ENCODE data around the gene SREBF1. TPM values are rescaled to one million over a fixed set of nuclear protein-coding genes. Genes with fewer than 3 reads are reported as not detected.

Gene SREBF1
- total RNA-seq, 1 donor from 2014 or later, result 175 TPM

DNA sequence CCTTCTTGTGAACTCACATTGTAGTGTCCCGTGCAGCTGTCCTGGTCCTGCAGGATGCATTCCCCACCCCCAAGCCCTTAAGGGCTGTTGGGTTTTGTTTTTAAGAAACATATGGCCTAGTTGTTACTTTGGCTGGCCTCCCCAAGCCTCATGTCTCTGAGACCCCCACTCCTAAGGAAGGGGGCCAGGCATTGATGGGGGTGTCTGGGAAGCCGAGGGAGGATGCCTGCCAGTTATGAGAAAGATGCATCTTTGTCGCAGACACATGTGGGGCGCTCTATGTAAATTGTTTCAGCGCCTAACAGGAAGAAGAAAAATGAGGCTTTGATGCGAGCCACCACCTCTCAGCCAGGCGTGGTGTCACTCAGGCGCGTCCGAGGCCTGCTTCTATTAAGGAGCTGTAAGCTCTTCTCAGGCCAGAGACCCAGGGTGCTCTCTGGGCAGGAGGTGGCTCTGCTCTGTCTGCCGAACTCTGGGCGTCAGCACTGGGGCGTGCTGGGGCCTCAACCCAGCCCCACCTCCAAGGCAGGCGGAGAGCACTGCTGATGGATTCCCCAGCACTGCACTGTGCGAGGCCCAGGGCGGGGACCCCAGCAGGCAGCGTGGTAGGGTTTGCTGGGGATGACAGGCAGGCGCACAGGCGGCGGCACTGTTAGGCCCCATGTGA lies 70.6 kb downstream of the SREBF1 start:
- no peak overlapping the region for H3K4me3 Mint-ChIP-seq (ENCODE audit: low read depth)
- no peaks in the 10 kb centered on the region for H3K27me3 Mint-ChIP-seq (ENCODE audit: low read depth)
- H3K4me1 Mint-ChIP-seq (ENCODE audit: low read depth), result peaks cover 8% of the 10 kb centered on the region
- H3K27ac Mint-ChIP-seq, result no peak overlapping the region
- intact Hi-C loops (cut with micrococcal nuclease), result no loop called here
- H3K36me3 Mint-ChIP-seq (ENCODE audit: low read depth), result peaks cover 2% of the 10 kb centered on the region
- no peaks in the 10 kb centered on the region for H3K9me3 Mint-ChIP-seq
- DNase-seq (ENCODE audit: low spot score), result no peak

DNA sequence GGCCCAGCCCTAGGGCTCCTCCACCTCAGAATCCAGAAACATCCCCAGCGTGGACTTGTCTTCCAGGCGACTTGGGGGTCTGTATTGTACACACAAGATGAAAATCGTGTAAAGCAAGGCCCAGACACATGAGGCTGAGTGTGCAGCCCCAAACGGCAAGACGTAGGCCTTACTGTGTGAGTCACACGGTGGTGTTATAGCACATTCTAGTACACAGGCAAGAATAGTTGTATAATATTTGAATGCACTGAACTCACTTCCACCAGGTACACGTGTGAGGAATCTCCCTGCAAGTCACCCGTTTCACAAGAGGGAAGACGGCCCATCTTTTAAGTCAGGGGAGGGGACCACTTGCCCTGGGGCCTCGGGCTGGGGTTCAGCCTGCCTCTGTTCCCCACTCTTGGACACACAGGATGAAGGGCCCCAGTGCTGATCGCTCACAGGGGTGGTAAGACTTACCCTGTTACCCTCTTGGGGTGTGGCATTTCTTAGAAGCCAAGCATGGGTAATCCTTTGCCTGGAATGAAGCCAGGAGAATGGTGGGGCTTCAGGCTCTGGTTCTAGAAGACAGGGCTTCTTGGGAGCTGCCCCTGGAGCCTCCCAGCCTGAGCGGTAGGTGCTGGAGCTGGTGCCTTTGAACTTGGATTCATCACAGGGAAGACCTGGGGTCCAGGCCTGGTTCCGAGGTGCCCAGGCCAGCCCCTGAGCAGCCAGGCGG lies 71.3 kb downstream of the SREBF1 start:
- peaks cover 2% of the 10 kb centered on the region for H3K36me3 Mint-ChIP-seq (ENCODE audit: low read depth)
- H3K27ac Mint-ChIP-seq, result no peak overlapping the region
- no peaks in the 10 kb centered on the region for H3K27me3 Mint-ChIP-seq (ENCODE audit: low read depth)
- no peaks in the 10 kb centered on the region for H3K9me3 Mint-ChIP-seq
- H3K4me3 Mint-ChIP-seq (ENCODE audit: low read depth), result no peak overlapping the region
- H3K4me1 Mint-ChIP-seq (ENCODE audit: low read depth), result peaks cover 8% of the 10 kb centered on the region
- intact Hi-C loops (cut with micrococcal nuclease), result no loop called here
- no peak for DNase-seq (ENCODE audit: low spot score)

DNA sequence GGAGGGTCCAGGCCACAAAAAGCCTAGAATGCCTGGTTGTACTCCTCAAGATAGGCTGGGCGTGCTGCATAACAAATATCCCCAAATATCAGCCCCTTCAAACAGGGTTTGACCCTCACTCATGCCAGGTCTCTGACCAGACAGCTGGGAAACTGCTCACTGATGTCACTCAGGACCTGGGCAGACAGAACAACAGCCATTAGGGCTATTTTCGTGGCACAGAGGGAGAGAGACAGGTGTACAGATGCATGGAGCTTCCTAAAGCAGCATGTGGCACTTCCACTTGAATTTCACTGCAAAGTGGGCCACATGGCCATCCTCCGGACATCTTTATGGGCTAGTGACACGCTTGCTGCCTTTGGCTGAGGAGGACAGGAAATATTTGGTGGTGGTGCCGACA lies 73.1 kb downstream of the SREBF1 start:
- intact Hi-C loops (cut with micrococcal nuclease), result no loop called here
- DNase-seq (ENCODE audit: low spot score), result no peak
- Mint-ChIP-seq H3K9me3 (no peaks in the 10 kb centered on the region), H3K27me3 (ENCODE audit: low read depth) (no peaks in the 10 kb centered on the region), H3K36me3 (ENCODE audit: low read depth) (peaks cover 2% of the 10 kb centered on the region), H3K4me3 (ENCODE audit: low read depth) (no peak overlapping the region), H3K27ac (no peak overlapping the region), H3K4me1 (ENCODE audit: low read depth) (peaks cover 8% of the 10 kb centered on the region)

DNA sequence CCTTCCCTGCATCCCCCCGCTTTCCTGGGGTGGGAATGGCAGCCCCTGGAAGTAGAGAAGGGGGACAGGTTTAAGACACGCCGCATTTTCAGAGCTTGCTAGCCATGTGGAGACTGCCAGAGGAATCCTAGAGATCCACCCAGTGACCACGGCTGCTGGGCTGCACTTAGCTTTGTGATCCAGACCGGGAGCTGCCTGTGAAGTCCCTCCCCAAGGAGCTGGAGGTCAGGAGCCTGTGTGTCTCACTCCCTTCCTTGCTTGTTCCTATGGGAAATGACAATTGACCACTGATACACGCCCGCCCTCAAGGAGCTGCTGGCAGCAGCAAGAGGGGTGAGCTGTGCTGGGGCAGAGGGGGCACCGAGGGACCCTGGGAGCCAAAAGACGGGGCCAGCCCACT lies 73.7 kb downstream of the SREBF1 start:
- Mint-ChIP-seq H3K4me3 (ENCODE audit: low read depth) (no peak overlapping the region), H3K27ac (no peak overlapping the region), H3K4me1 (ENCODE audit: low read depth) (peaks cover 11% of the 10 kb centered on the region), H3K27me3 (ENCODE audit: low read depth) (no peaks in the 10 kb centered on the region), H3K9me3 (no peaks in the 10 kb centered on the region), H3K36me3 (ENCODE audit: low read depth) (peaks cover 2% of the 10 kb centered on the region)
- no peak for DNase-seq (ENCODE audit: low spot score)
- intact Hi-C loops (cut with micrococcal nuclease), result no loop called here

DNA sequence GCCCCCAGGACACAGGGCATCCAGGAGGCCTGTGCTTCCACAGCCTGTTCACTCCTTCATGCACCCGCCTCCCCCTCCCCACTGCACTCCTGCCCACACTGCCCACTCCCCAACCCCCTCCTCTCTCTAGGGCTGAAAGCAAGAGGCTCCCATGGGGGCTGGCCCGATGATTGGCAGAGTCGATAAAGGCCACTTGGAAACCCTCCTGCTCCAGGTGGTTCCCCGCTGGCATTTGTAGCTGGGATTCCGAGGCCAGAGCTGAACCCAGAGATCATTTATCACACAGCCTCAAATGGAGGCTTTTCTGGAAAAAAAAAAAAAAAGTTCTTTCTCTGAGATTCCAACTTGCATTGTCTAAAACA lies 74.1 kb downstream of the SREBF1 start:
- Mint-ChIP-seq H3K36me3 (ENCODE audit: low read depth) (peaks cover 2% of the 10 kb centered on the region), H3K27me3 (ENCODE audit: low read depth) (no peaks in the 10 kb centered on the region), H3K4me3 (ENCODE audit: low read depth) (no peak overlapping the region), H3K9me3 (no peaks in the 10 kb centered on the region), H3K27ac (no peak overlapping the region), H3K4me1 (ENCODE audit: low read depth) (peaks cover 13% of the 10 kb centered on the region)
- no peak for DNase-seq (ENCODE audit: low spot score)
- intact Hi-C loops (cut with micrococcal nuclease), result no loop called here

Other genes starting within 250 kb of the SREBF1 start
- 37.4 and 39.2 TPM in 2 replicates for gene PEMT, start 245.3 kb downstream of the SREBF1 start, total RNA-seq
- 33.5 and 36.5 TPM in 2 replicates for gene RAI1, start 155.5 kb downstream of the SREBF1 start, total RNA-seq
- gene TOM1L2, start 135.4 kb upstream of the SREBF1 start, total RNA-seq, result 9.4 and 13.4 TPM in 2 replicates
- not detected in 2 replicates for gene DRC3, start 135.9 kb upstream of the SREBF1 start, total RNA-seq
- 29.9 and 31.3 TPM in 2 replicates for gene ATPAF2, start 202.2 kb upstream of the SREBF1 start, total RNA-seq
- gene GID4, start 202.4 kb upstream of the SREBF1 start, total RNA-seq, result 9.3 and 10.8 TPM in 2 replicates